DOHH2 (cell line): Measurements from ENCODE around the gene CNTNAP5.

ENCODE experiments used
- CTCF ChIP-seq: fragments of 200-600 bp; sonication (generic); IDR thresholded peaks from one replicate; pipeline ENCODE4 v1.5.1; 2014; ENCODE audit warnings: antibody characterized with exemption, mild to moderate bottlenecking, low read depth, low read length; ENCODE audit not compliant: poor library complexity, severe bottlenecking
- EZH2phosphoT487 ChIP-seq: fragments of 200-600 bp; sonication (generic); IDR thresholded peaks from 2 replicates; pipeline ENCODE4 v1.6.1; 2017; ENCODE audit warnings: borderline replicate concordance, mild to moderate bottlenecking, antibody characterized with exemption, low read length, moderate library complexity, mixed read lengths

GRCh38 chr2:124122340-124122739 lies 97.3 kb downstream of the CNTNAP5 start:
- no peak for TF ChIP-seq CTCF
- no peak for TF ChIP-seq EZH2phosphoT487
